ENCODE results near the gene CACNB2. TPM values are rescaled to one million over a fixed set of nuclear protein-coding genes. Genes with fewer than 3 reads are reported as not detected.

Gene CACNB2
- total RNA-seq, 4 donors from 2014 or later: 0.16 to 2.4 (median 1.8) TPM

GRCh38 chr10:18214691-18215563, 74.7 kb downstream of the CACNB2 start:
- TF ChIP-seq CTCF (IDR thresholded peaks at IDR 0.05; ENCODE audit: low read depth): no peak

GRCh38 chr10:18216482-18216881, 76.3 kb downstream of the CACNB2 start:
- no peak for TF ChIP-seq CTCF (IDR thresholded peaks at IDR 0.05; ENCODE audit: low read depth)

GRCh38 chr10:18217577-18217976, 77.4 kb downstream of the CACNB2 start:
- no peak for TF ChIP-seq CTCF (IDR thresholded peaks at IDR 0.05; ENCODE audit: low read depth)

- TF ChIP-seq CTCF (IDR thresholded peaks at IDR 0.05; ENCODE audit: low read depth): no peak
Observed at GRCh38 chr10:18219146-18219545, 78.9 kb downstream of the CACNB2 start.

- TF ChIP-seq CTCF (IDR thresholded peaks at IDR 0.05; ENCODE audit: low read depth): no peak
Observed at GRCh38 chr10:18221123-18221522, 80.9 kb downstream of the CACNB2 start.

GRCh38 chr10:18221882-18222281, 81.7 kb downstream of the CACNB2 start:
- no peak for TF ChIP-seq CTCF (IDR thresholded peaks at IDR 0.05; ENCODE audit: low read depth)

GRCh38 chr10:18222866-18223265, 82.6 kb downstream of the CACNB2 start:
- no peak for TF ChIP-seq CTCF (IDR thresholded peaks at IDR 0.05; ENCODE audit: low read depth)

Measured in subcutaneous adipose tissue (tissue), 4 donors.